HG03175 (cell line): ENCODE measurements around the gene SMAD6.
A peak's percentile ranks its signal among the peaks of the same experiment; 100 is the strongest.

Experiments used
- ATAC-seq: cut with Tn5 transposase; IDR thresholded peaks from one replicate; pipeline ENCODE4 v1.9.1; 2021; ENCODE audit warnings: mild to moderate bottlenecking, moderate library complexity; ENCODE audit not compliant: unreplicated experiment

The SMAD6 gene

GRCh38 chr15:66788024-66788423, 86.0 kb downstream of the SMAD6 start:
- no peak for ATAC-seq

- no peak for ATAC-seq
Observed at GRCh38 chr15:66789029-66790025, 87.3 kb downstream of the SMAD6 start.

DNA sequence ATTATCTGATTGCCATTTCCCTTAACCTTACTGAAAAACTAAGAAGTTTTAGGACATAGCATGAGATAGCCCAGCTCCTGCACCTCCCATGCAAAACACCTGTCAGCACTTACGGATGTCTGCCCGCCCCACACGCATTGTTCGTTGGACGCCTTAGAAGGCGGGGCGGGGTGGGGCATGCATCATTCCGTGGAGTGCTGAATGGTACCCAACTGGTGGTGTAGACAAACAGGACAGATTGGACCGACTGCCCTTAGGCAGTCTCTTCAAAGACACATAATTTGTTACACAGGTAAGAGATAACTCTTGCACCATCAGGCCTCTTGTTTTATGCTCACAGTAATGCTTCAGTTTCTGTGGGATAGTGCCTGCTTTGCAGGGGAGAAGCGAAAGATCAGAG, 93.8 kb downstream of the SMAD6 start:
- no peak for ATAC-seq

DNA sequence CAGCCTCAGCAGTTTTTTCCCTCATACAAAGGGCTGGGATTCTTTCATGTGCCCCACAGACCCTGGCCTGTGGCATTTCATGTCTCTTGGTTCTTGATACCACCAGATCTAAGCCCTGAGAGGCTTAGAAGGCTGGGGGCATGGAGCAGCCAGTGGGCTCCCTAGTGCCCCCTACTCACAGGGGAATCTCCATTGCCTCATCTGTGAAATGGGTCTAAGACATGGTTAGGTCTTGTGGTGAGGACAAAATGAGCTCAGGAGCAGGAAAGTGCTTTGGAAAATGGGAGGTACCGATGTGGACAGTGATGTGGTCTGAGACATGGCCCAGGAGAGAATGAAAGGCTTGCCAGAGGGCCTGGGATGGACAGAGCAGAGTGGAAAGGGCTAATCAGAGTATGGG, 94.3 kb downstream of the SMAD6 start:
- no peak for ATAC-seq

- no peak for ATAC-seq
Observed at GRCh38 chr15:66797921-66798320, 95.9 kb downstream of the SMAD6 start.

GRCh38 chr15:66798426-66799061, 96.5 kb downstream of the SMAD6 start:
- no peak for ATAC-seq

GRCh38 chr15:66799242-66799641, 97.2 kb downstream of the SMAD6 start:
- no peak for ATAC-seq

- ATAC-seq: no peak
Observed at GRCh38 chr15:66800584-66801235, 98.7 kb downstream of the SMAD6 start.

DNA sequence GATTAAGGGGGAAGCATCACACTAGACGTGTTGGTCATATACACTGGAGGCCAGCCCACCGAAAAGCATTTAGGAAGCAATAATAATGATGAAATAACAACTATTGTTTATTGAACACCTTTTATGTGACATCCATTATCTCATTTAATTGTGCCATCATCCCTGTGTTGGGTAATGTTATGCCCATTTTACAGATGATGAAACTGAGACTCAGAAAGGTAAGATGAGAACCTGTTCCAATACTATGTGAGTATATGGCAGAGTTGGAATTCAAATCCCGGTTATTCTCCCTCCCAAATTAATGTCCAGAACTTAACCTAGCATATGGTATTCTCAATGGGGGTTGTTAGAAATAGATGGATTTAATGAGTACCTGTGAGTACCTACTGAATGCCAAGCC, 99.2 kb downstream of the SMAD6 start:
- no peak for ATAC-seq

GRCh38 chr15:66802025-66803001, 100.3 kb downstream of the SMAD6 start:
- ATAC-seq: no peak

DNA sequence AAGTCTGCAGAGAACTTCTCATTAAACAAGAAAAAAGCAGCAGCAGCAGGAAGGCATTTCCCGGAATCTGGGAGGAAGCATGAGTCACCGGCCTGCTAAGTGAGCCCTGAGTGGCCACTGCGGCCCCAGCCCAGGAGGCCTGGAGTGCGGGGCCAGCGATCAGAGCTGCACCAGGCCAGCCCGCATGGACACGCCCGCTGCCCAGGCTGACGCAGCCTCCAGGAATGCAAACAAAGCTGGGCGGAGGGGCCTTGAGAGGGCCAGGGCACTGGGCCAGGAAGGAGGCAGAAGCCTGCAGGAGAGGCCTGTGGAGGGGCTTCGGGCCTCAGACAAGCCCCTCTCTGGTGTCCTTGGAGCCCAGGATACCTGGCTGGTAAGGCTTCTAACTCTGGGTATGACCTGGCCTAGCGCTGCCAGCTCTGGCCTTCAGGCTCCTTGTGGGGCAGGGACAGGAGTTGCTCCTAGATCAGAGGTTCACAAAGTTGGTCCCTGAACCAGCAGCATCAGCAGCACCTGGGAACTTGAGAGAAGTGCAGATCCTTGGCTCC, 101.2 kb downstream of the SMAD6 start:
- ATAC-seq: no peak

DNA sequence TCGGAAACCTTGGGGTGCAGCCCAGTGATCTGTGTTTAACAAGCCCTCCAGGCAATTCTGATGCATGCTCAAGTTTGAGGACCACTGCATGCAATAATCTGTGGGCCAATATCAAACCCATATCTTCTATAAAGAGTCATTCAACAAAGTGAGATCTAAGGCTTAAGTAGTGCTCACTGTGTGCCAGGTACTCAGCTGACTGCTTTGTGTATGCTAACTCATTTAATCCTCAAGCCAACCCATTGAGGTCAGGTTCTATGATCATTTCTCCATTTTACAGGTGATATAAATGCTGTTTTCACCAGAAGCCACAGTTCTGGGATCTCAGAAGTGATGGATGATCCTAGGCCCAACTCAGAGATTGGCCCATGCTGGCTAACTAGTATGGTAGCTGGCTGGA, 101.7 kb downstream of the SMAD6 start:
- ATAC-seq: no peak

GRCh38 chr15:66805202-66805885, 103.3 kb downstream of the SMAD6 start:
- ATAC-seq: no peak

DNA sequence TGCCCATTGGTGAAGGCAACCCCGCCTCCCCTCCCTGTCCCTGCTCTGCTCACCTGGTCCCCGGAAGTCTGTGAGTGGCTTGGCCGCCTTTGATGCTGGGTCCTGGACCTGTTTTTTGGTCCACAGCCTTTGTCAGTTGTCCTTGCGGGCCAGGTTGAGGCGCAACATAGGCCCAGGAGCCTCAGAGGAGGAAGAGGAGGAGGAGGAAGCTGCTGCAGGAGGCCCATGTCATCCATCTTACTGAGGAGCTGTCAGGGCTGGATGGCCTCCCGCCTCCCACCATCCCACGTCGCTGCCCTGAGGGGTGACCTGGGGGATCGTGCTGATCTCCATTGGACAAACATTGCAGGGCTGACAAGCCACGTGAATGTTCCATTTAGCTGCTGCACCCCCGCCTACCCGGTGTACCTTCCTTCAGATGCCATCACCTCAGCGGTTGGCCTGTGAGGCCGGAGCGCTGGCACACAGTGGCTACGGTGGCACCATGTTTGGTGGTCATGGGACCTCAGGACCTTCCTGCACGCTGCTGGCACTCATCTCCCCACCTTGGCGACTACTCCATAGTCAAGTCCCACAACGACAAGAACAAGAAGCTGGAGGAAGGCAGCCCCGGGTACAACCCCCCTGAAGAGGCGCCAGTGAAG, 106.3 kb downstream of the SMAD6 start:
- no peak for ATAC-seq

DNA sequence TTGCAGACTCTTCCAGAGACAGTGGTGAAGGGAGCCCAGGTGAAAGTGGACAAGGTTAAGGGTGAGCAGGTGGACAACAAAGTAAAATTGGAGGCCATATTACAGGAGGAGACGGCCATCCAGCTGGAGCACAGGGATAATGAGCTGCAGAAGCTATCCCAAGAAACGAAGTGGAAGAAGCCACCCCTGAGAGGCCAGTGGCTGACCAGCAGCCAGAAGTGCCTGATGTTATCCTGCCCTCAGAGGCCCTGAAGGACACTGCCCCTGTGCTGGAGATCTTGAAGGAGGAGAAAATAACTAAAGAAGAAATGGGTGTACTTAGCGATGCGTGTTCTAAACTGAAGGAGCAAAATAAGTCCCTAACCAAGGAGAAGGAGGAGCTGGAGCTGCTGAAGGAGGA, 107.6 kb downstream of the SMAD6 start:
- no peak for ATAC-seq

DNA sequence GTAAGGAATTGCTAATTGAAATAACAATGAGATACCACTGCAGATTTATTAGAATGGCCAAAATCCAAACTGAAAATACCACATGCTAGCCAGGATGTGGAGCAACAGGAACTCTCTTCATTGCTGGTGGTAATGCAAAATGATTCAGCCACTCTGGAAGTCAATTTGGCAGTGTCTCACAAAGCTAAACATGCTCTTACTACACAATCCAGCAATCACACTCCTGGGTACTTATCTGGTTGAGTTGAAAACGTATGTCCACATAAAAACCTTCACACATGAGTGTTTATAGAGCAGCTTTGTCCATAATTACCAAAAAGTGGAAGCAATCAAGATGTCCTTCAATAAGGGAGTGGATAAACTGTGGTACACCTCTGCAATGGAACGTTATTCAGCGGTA, 113.3 kb downstream of the SMAD6 start:
- ATAC-seq: no peak

DNA sequence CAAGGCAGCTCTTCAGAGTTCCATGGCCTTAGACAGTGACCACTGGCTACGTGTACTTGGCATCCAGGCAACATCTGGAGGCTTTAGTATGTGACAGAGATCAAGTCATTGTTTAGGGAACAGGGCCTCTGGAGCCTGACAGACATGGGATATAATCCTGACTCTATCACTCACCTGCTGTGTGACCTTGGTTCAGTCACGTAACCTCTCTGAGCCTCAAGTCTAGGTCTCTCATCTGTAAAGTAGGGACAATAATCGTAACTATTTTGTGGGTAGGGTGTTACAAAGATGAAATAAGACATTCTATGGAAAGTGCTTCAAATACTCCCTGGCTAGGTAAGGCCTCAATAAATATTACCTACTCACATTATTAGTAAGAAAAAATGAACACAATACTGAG, 114.2 kb downstream of the SMAD6 start:
- ATAC-seq: no peak

DNA sequence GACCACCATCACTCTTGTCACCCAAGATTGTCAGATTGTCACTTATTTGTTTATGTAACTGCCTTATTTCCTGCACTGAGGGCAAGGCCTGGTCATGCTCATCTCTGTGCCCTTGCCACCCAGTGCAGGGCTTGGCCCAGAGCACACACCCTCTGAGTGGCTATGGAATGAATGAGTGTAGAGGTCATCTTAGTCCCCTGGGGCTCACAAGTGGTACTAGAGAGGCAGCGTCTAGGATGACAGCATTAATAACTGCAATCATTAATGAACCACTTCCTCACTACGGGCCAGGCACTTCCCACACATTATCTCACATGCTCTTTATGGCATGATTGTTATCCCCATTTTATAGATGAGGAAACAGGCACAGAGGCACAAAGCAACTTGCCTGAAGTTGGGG, 117.0 kb downstream of the SMAD6 start:
- peak; percentile 94 for ATAC-seq

DNA sequence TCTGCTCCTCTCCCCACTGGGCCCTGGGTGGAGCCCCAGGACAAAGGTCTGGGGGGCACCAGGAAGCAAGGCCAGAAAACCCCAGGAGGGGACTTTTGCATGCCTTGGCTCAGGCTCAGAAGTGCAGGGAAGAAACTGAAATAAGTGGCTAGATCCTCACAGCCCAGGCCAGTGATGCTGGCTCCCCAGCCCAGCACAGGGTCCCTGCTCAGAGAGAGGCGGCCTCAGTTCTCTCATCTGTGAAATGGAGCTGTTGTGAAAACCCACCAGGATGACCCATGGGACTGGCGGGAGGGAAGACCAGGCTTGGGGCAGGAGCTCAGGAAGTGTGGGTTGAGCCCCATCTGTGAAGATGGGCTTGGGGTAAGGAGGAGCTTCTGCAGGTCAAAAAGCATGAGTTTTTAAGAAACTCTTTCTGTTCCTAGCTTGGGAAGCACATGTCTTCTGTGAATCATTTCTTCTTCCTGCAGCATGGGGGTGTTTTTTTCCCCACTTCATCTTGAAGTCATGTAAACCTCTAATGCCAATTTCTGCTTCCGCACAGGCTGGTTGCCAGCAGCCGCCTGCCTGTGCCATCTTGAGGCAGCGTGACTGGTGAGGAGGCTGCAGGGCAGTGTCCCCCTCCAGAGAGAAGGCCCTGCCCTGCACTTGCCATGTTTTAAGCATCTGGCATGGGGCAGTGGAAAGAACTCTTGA, 118.6 kb downstream of the SMAD6 start:
- ATAC-seq: no peak
